ENCODE data around the gene RIT2. TPM values are rescaled to one million over a fixed set of nuclear protein-coding genes. Genes with fewer than 3 reads are reported as not detected.

RIT2 gene
- total RNA-seq, 1 donor from 2014 or later = not detected

- DNase-seq (ENCODE audit: low spot score) = no peak
- no peaks in the 10 kb centered on the region for H4K20me1 ChIP-seq (ENCODE audit: low read depth)
- Mint-ChIP-seq H3K9me3 (no peaks in the 10 kb centered on the region), H3K27ac (no peak overlapping the region), H3K4me3 (no peak overlapping the region), H3K36me3 (no peaks in the 10 kb centered on the region), H3K27me3 (ENCODE audit: insufficient read depth, low read depth) (no peaks in the 10 kb centered on the region), H3K4me1 (peaks cover 2% of the 10 kb centered on the region)
- no peak overlapping the region for H3K27ac ChIP-seq
- no peak overlapping the region for H3K9ac ChIP-seq
- H3K9me3 ChIP-seq (ENCODE audit: low read depth) = no peaks in the 10 kb centered on the region
- H3K36me3 ChIP-seq = no peaks in the 10 kb centered on the region
- no peaks in the 10 kb centered on the region for H3K27me3 ChIP-seq
- H3K4me3 ChIP-seq = no peak overlapping the region
- no peaks in the 10 kb centered on the region for H3K79me2 ChIP-seq (ENCODE audit: low read depth)
- H3K4me1 ChIP-seq = peaks cover 14% of the 10 kb centered on the region
- H2AFZ ChIP-seq (replicated peaks) = no peak overlapping the region
- TF ChIP-seq EZH2 (IDR thresholded peaks at IDR 0.05) = no peak
- H3K4me2 ChIP-seq = no peak overlapping the region
- no peaks in the 10 kb centered on the region for H3F3A ChIP-seq (ENCODE audit: low read depth)
Measured at GRCh38 chr18:42922363-42922762, 193.1 kb downstream of the RIT2 start.

- Histone ChIP-seq H3K4me3 (no peak overlapping the region), H4K20me1 (ENCODE audit: low read depth) (no peaks in the 10 kb centered on the region), H3K36me3 (no peaks in the 10 kb centered on the region), H3K4me2 (no peak overlapping the region), H3K4me1 (peaks cover 14% of the 10 kb centered on the region), H3K9me3 (ENCODE audit: low read depth) (no peaks in the 10 kb centered on the region), H2AFZ (replicated peaks) (peak overlapping the region; percentile 57), H3F3A (ENCODE audit: low read depth) (no peaks in the 10 kb centered on the region), H3K9ac (no peak overlapping the region), H3K79me2 (ENCODE audit: low read depth) (no peaks in the 10 kb centered on the region), H3K27ac (no peak overlapping the region), H3K27me3 (no peaks in the 10 kb centered on the region)
- Mint-ChIP-seq H3K9me3 (no peaks in the 10 kb centered on the region), H3K4me1 (peaks cover 2% of the 10 kb centered on the region), H3K27ac (no peak overlapping the region), H3K36me3 (no peaks in the 10 kb centered on the region), H3K27me3 (ENCODE audit: insufficient read depth, low read depth) (no peaks in the 10 kb centered on the region), H3K4me3 (no peak overlapping the region)
- TF ChIP-seq EZH2phosphoT487 (IDR thresholded peaks at IDR 0.05) (no peak), EZH2 (IDR thresholded peaks at IDR 0.05) (no peak), CTCF (IDR thresholded peaks at IDR 0.05) (no peak)
- DNase-seq (ENCODE audit: low spot score) = peak; percentile 25
Measured at GRCh38 chr18:42921226-42921737, 194.2 kb downstream of the RIT2 start.

- H3F3A ChIP-seq (ENCODE audit: low read depth) = no peaks in the 10 kb centered on the region
- H3K4me3 ChIP-seq = no peak overlapping the region
- no peaks in the 10 kb centered on the region for H3K36me3 Mint-ChIP-seq
- DNase-seq (ENCODE audit: low spot score) = no peak
- no peak overlapping the region for H3K9ac ChIP-seq
- H3K27ac ChIP-seq = no peak overlapping the region
- H3K4me1 ChIP-seq = peaks cover 15% of the 10 kb centered on the region
- no peaks in the 10 kb centered on the region for H3K79me2 ChIP-seq (ENCODE audit: low read depth)
- H3K36me3 ChIP-seq = no peaks in the 10 kb centered on the region
- H3K27ac Mint-ChIP-seq = no peak overlapping the region
- H3K4me3 Mint-ChIP-seq = no peak overlapping the region
- H3K27me3 ChIP-seq = no peaks in the 10 kb centered on the region
- H3K4me2 ChIP-seq = no peak overlapping the region
- no peaks in the 10 kb centered on the region for H3K9me3 Mint-ChIP-seq
- H3K27me3 Mint-ChIP-seq (ENCODE audit: insufficient read depth, low read depth) = no peaks in the 10 kb centered on the region
- no peak overlapping the region for H2AFZ ChIP-seq (replicated peaks)
- peaks cover 2% of the 10 kb centered on the region for H3K4me1 Mint-ChIP-seq
- no peaks in the 10 kb centered on the region for H4K20me1 ChIP-seq (ENCODE audit: low read depth)
- H3K9me3 ChIP-seq (ENCODE audit: low read depth) = no peaks in the 10 kb centered on the region
- no peak for TF ChIP-seq CTCF (IDR thresholded peaks at IDR 0.05)
- TF ChIP-seq EZH2 (IDR thresholded peaks at IDR 0.05) = no peak
- no peak for TF ChIP-seq EZH2phosphoT487 (IDR thresholded peaks at IDR 0.05)
Measured at GRCh38 chr18:42920621-42921020, 194.9 kb downstream of the RIT2 start.

GRCh38 chr18:42915299-42915698 lies 200.2 kb downstream of the RIT2 start:
- H3K4me2 ChIP-seq = peak overlapping the region; percentile 49
- no peak overlapping the region for H2AFZ ChIP-seq (replicated peaks)
- no peak overlapping the region for H3K4me3 ChIP-seq
- no peak for TF ChIP-seq CTCF (IDR thresholded peaks at IDR 0.05)
- TF ChIP-seq EZH2 (IDR thresholded peaks at IDR 0.05) = no peak
- no peak for TF ChIP-seq EZH2phosphoT487 (IDR thresholded peaks at IDR 0.05)
- Mint-ChIP-seq H3K4me1 (peaks cover 3% of the 10 kb centered on the region), H3K36me3 (no peaks in the 10 kb centered on the region), H3K27me3 (ENCODE audit: insufficient read depth, low read depth) (no peaks in the 10 kb centered on the region), H3K9me3 (no peaks in the 10 kb centered on the region), H3K27ac (peak overlapping the region; percentile 10), H3K4me3 (no peak overlapping the region)
- H3K36me3 ChIP-seq = no peaks in the 10 kb centered on the region
- H3F3A ChIP-seq (ENCODE audit: low read depth) = no peaks in the 10 kb centered on the region
- H3K27me3 ChIP-seq = no peaks in the 10 kb centered on the region
- H3K9me3 ChIP-seq (ENCODE audit: low read depth) = no peaks in the 10 kb centered on the region
- H3K4me1 ChIP-seq = peaks cover 8% of the 10 kb centered on the region
- H4K20me1 ChIP-seq (ENCODE audit: low read depth) = no peaks in the 10 kb centered on the region
- no peaks in the 10 kb centered on the region for H3K79me2 ChIP-seq (ENCODE audit: low read depth)
- H3K27ac ChIP-seq = peak overlapping the region; percentile 17
- DNase-seq (ENCODE audit: low spot score) = peak; percentile 3
- no peak overlapping the region for H3K9ac ChIP-seq
